ENCODE measurements around the gene RHNO1.

- no peak for TF ChIP-seq CTCF (conservative IDR thresholded peaks at IDR 0.05; ENCODE audit: low read depth, low read length)
- no peak for TF ChIP-seq EZH2 (IDR thresholded peaks at IDR 0.05; ENCODE audit: borderline replicate concordance, low read depth, low read length, poor library complexity, severe bottlenecking)
These were observed 23.6 kb downstream of the RHNO1 start for GRCh38 chr12:2900642-2901041.
